ENCODE data around the gene OR2L2.
"Not testable (repeated sequence)": the region's sequence is repeated elsewhere in the genome, so short reads cannot be mapped to it uniquely, and the experiment has no call there.

Gene OR2L2

GRCh38 chr1:248029770-248030169 is at the start of gene OR2L2:
TSS of gene OR2L2 (plus strand) at chr1:248030070. CDS start at chr1:248038268, 8,198 bp downstream.
- no peak for DNase-seq

- DNase-seq: no peak
Measured at GRCh38 chr1:247992986-247993385, 36.9 kb upstream of the OR2L2 start.

GRCh38 chr1:247998811-247999210 is 31.1 kb upstream of the OR2L2 start:
- no peak for DNase-seq

- no peak for DNase-seq
Measured at GRCh38 chr1:248000169-248000568, 29.7 kb upstream of the OR2L2 start.

GRCh38 chr1:248007778-248008177 is 22.1 kb upstream of the OR2L2 start:
- no peak for DNase-seq

GRCh38 chr1:248009681-248010080 is 20.2 kb upstream of the OR2L2 start:
- DNase-seq: no peak

- no peak for DNase-seq
Measured at GRCh38 chr1:248013229-248013710, 16.6 kb upstream of the OR2L2 start, which contains the start of gene OR2L5. TSS of gene OR2L5 (plus strand) at chr1:248013660. CDS start at chr1:248021948, 8,288 bp downstream.

- DNase-seq: no peak
Measured at GRCh38 chr1:248015803-248016202, 14.1 kb upstream of the OR2L2 start.

- no peak for DNase-seq
Measured at GRCh38 chr1:248045209-248045608, 15.3 kb downstream of the OR2L2 start.

GRCh38 chr1:248046536-248046935 is 16.7 kb downstream of the OR2L2 start, which contains the start of gene OR2L3:
TSS of gene OR2L3 (plus strand) at chr1:248046836. CDS start at chr1:248060682, 13,846 bp downstream.
- DNase-seq: no peak

- no peak for DNase-seq
Measured at GRCh38 chr1:248047008-248047407, 17.1 kb downstream of the OR2L2 start.

- no peak for DNase-seq
Measured at GRCh38 chr1:248054671-248055070, 24.8 kb downstream of the OR2L2 start.

- no peak for DNase-seq
Measured at GRCh38 chr1:248055261-248055660, 25.4 kb downstream of the OR2L2 start.

- DNase-seq: no peak
Measured at GRCh38 chr1:248065071-248065470, 35.2 kb downstream of the OR2L2 start.

GRCh38 chr1:248065604-248066003 is 35.7 kb downstream of the OR2L2 start:
- DNase-seq: no peak

GRCh38 chr1:248083864-248084263 is 54.0 kb downstream of the OR2L2 start:
- not testable (repeated sequence) for DNase-seq
